ENCODE results near the gene SSNA1.

Gene SSNA1

GRCh38 chr9:137201205-137201868, 12.9 kb downstream of the SSNA1 start:
- no peak for DNase-seq

GRCh38 chr9:137202966-137203365, 14.5 kb downstream of the SSNA1 start:
- DNase-seq = no peak

- no peak for DNase-seq
Observed at GRCh38 chr9:137204731-137205125, 16.3 kb downstream of the SSNA1 start.

GRCh38 chr9:137205126-137206069, 16.9 kb downstream of the SSNA1 start, which contains the start of the genes NDOR1 and TMEM203:
TSS of gene NDOR1 (plus strand) at chr9:137205700. CDS start at chr9:137205778, 78 bp downstream.
TSS of gene TMEM203 (minus strand) at chr9:137205648. CDS start at chr9:137205414, 234 bp downstream.
- DNase-seq = peak; percentile 97

- no peak for DNase-seq
Observed at GRCh38 chr9:137206602-137207001, 18.1 kb downstream of the SSNA1 start.

- DNase-seq = no peak
Observed at GRCh38 chr9:137211532-137211931, 23.1 kb downstream of the SSNA1 start.

- no peak for DNase-seq
Observed at GRCh38 chr9:137212520-137212919, 24.0 kb downstream of the SSNA1 start.

GRCh38 chr9:137213160-137214060, 24.9 kb downstream of the SSNA1 start:
- no peak for DNase-seq

GRCh38 chr9:137214620-137215019, 26.1 kb downstream of the SSNA1 start:
- DNase-seq = no peak

- DNase-seq = no peak
Observed at GRCh38 chr9:137215196-137215986, 26.9 kb downstream of the SSNA1 start.

- DNase-seq = no peak
Observed at GRCh38 chr9:137216188-137216965, 27.9 kb downstream of the SSNA1 start.

- no peak for DNase-seq
Observed at GRCh38 chr9:137217276-137218211, 29.1 kb downstream of the SSNA1 start.

- DNase-seq = no peak
Observed at GRCh38 chr9:137218212-137218753, 29.8 kb downstream of the SSNA1 start.

GRCh38 chr9:137218754-137219271, 30.3 kb downstream of the SSNA1 start:
- no peak for DNase-seq

GRCh38 chr9:137219757-137220316, 31.4 kb downstream of the SSNA1 start:
- no peak for DNase-seq

- DNase-seq = no peak
Observed at GRCh38 chr9:137220317-137221094, 32.0 kb downstream of the SSNA1 start.

GRCh38 chr9:137221095-137221505, 32.6 kb downstream of the SSNA1 start:
- DNase-seq = no peak

GRCh38 chr9:137221506-137222111, 33.1 kb downstream of the SSNA1 start:
- DNase-seq = no peak

Data from activated CD4-positive, alpha-beta T cell treated with anti-CD3 and anti-CD28 coated beads for 48 hours (primary cell).